ENCODE results near the gene CFAP92. TPM values are rescaled to one million over a fixed set of nuclear protein-coding genes. Genes with fewer than 3 reads are reported as not detected.
A peak's percentile ranks its signal among the peaks of the same experiment; 100 is the strongest.

CFAP92 gene
- total and polyA plus RNA-seq, 4 donors: 0.05 to 0.25 (median 0.06) TPM; not detected in 1

- Histone ChIP-seq H3K9ac (ENCODE audit: low read depth in 1 of 2, low read length in 2 of 2) (no peak overlapping the region), H3K4me3 (ENCODE audit: low read depth in 1 of 3, low read length in 3 of 3) (no peak overlapping the region), H3K9me3 (ENCODE audit: control insufficient read depth in 4 of 4, low read length in 3 of 4) (no peaks in the 10 kb centered on the region), H3K4me1 (ENCODE audit: control insufficient read depth in 4 of 4, insufficient read depth in 4 of 4, low read length in 3 of 4) (peaks cover 9 to 40% (median 13%) of the 10 kb centered on the region in 4 donors), H3K27ac (ENCODE audit: low read depth in 1 of 2, low read length in 2 of 2) (no peak overlapping the region), H3K27me3 (ENCODE audit: control insufficient read depth in 4 of 4, insufficient read depth in 4 of 4, low read length in 3 of 4) (peaks cover 2 to 15% (median 8%) of the 10 kb centered on the region in 4 donors), H3K36me3 (ENCODE audit: control insufficient read depth in 4 of 4, insufficient read depth in 3 of 4, low read depth in 1 of 4, low read length in 3 of 4) (no peaks in the 10 kb centered on the region)
- TF ChIP-seq TAF1 (conservative IDR thresholded peaks at IDR 0.05): no peak
- TF ChIP-seq, protein P1, sequence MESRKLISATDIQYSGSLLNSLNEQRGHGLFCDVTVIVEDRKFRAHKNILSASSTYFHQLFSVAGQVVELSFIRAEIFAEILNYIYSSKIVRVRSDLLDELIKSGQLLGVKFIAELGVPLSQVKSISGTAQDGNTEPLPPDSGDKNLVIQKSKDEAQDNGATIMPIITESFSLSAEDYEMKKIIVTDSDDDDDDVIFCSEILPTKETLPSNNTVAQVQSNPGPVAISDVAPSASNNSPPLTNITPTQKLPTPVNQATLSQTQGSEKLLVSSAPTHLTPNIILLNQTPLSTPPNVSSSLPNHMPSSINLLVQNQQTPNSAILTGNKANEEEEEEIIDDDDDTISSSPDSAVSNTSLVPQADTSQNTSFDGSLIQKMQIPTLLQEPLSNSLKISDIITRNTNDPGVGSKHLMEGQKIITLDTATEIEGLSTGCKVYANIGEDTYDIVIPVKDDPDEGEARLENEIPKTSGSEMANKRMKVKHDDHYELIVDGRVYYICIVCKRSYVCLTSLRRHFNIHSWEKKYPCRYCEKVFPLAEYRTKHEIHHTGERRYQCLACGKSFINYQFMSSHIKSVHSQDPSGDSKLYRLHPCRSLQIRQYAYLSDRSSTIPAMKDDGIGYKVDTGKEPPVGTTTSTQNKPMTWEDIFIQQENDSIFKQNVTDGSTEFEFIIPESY (IDR thresholded peaks at IDR 0.05): no peak
- no peak for TF ChIP-seq HNF4G (IDR thresholded peaks at IDR 0.05)
- no peak for TF ChIP-seq RXRA (IDR thresholded peaks at IDR 0.05)
- no peak for TF ChIP-seq YY1 (IDR thresholded peaks at IDR 0.05)
- no peak for TF ChIP-seq MAX (IDR thresholded peaks at IDR 0.05)
- no peak for TF ChIP-seq SP1 (IDR thresholded peaks at IDR 0.05)
- no peak for TF ChIP-seq GABPA (IDR thresholded peaks at IDR 0.05 in 1 of 2, conservative IDR thresholded peaks at IDR 0.05 in 1 of 2)
- TF ChIP-seq JUND (IDR thresholded peaks at IDR 0.05): no peak
- no peak for TF ChIP-seq CTCF (IDR thresholded peaks at IDR 0.05; ENCODE audit: low read depth, low read length, missing input control)
- no peak for TF ChIP-seq RAD21 (IDR thresholded peaks at IDR 0.05)
- no peak for DNase-seq (ENCODE audit: low spot score)
- WGBS: 48% methylated on average over 28 of the region's 28 CpGs
Measured at GRCh38 chr3:129002573-129003569, 9.0 kb upstream of the CFAP92 start.

DNA sequence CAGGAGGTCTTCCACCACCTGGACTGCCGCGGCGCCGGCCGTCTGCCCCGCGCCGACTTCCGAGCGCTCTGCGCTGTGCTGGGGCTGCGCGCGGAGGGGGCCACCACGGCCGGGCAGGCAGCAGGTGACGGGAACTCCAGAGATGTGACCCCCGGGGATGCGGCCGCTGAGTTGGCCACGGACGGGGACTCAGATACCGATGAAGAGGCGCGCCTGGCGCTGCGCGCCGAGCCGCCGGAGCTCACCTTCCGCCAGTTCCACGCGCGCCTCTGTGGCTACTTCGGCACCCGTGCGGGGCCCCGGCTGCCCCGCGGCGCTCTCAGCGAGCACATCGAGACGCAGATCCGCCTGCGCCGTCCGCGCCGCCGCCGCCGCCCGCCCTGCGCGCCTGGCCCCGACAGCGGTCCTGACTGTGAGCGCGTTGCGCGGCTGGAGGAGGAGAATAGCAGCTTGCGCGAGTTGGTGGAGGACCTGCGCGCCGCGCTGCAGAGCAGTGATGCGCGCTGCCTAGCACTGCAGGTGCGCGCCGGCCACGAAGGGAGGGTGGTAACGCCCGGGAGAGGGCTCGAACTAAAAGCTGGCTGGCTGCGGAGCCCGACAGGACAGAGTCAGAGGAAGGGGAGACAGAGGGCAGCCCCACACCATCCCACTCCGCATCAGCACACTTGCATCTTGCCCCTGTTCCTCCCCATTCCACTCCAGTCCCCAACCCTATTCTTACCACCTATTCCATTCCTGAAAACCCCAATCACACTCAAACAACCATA lies 8.1 kb upstream of the CFAP92 start:
- TF ChIP-seq YY1 (IDR thresholded peaks at IDR 0.05) (no peak), EGR1 (IDR thresholded peaks at IDR 0.05; ENCODE audit: low read depth in 2 of 2) (no peak), NR2F2 (IDR thresholded peaks at IDR 0.05) (no peak), GABPA (IDR thresholded peaks at IDR 0.05 in 1 of 2, conservative IDR thresholded peaks at IDR 0.05 in 1 of 2) (no peak), RXRA (IDR thresholded peaks at IDR 0.05) (no peak), FOXA1 (IDR thresholded peaks at IDR 0.05) (no peak), TAF1 (conservative IDR thresholded peaks at IDR 0.05) (no peak), SP1 (IDR thresholded peaks at IDR 0.05) (no peak), MAX (IDR thresholded peaks at IDR 0.05) (no peak), JUND (IDR thresholded peaks at IDR 0.05) (no peak), RAD21 (IDR thresholded peaks at IDR 0.05) (no peak), HNF4G (IDR thresholded peaks at IDR 0.05) (no peak)
- TF ChIP-seq, protein P1 (IDR thresholded peaks at IDR 0.05): no peak
- TF ChIP-seq, protein P2, sequence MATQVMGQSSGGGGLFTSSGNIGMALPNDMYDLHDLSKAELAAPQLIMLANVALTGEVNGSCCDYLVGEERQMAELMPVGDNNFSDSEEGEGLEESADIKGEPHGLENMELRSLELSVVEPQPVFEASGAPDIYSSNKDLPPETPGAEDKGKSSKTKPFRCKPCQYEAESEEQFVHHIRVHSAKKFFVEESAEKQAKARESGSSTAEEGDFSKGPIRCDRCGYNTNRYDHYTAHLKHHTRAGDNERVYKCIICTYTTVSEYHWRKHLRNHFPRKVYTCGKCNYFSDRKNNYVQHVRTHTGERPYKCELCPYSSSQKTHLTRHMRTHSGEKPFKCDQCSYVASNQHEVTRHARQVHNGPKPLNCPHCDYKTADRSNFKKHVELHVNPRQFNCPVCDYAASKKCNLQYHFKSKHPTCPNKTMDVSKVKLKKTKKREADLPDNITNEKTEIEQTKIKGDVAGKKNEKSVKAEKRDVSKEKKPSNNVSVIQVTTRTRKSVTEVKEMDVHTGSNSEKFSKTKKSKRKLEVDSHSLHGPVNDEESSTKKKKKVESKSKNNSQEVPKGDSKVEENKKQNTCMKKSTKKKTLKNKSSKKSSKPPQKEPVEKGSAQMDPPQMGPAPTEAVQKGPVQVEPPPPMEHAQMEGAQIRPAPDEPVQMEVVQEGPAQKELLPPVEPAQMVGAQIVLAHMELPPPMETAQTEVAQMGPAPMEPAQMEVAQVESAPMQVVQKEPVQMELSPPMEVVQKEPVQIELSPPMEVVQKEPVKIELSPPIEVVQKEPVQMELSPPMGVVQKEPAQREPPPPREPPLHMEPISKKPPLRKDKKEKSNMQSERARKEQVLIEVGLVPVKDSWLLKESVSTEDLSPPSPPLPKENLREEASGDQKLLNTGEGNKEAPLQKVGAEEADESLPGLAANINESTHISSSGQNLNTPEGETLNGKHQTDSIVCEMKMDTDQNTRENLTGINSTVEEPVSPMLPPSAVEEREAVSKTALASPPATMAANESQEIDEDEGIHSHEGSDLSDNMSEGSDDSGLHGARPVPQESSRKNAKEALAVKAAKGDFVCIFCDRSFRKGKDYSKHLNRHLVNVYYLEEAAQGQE (IDR thresholded peaks at IDR 0.05): no peak
- TF ChIP-seq, protein P3, sequence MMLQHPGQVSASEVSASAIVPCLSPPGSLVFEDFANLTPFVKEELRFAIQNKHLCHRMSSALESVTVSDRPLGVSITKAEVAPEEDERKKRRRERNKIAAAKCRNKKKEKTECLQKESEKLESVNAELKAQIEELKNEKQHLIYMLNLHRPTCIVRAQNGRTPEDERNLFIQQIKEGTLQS (IDR thresholded peaks at IDR 0.05): no peak
- H3K27ac ChIP-seq (ENCODE audit: low read depth in 1 of 2, low read length in 2 of 2): peak overlapping the region in 1 of 2 donors; percentile 49

More for the DNA sequence above, 8.1 kb upstream of the CFAP92 start:
- 2% methylated on average over 81 of the region's 81 CpGs for WGBS
- Histone ChIP-seq H3K27me3 (ENCODE audit: control insufficient read depth in 4 of 4, insufficient read depth in 4 of 4, low read length in 3 of 4) (peaks cover 2 to 15% (median 9%) of the 10 kb centered on the region in 4 donors), H3K4me1 (ENCODE audit: control insufficient read depth in 4 of 4, insufficient read depth in 4 of 4, low read length in 3 of 4) (peaks cover 9 to 40% (median 13%) of the 10 kb centered on the region in 4 donors), H3K36me3 (ENCODE audit: control insufficient read depth in 4 of 4, insufficient read depth in 3 of 4, low read depth in 1 of 4, low read length in 3 of 4) (no peaks in the 10 kb centered on the region), H3K9me3 (ENCODE audit: control insufficient read depth in 4 of 4, low read length in 3 of 4) (no peaks in the 10 kb centered on the region), H3K9ac (ENCODE audit: low read depth in 1 of 2, low read length in 2 of 2) (no peak overlapping the region), H3K4me3 (ENCODE audit: low read depth in 1 of 3, low read length in 3 of 3) (peak overlapping the region in 2 of 3 donors; percentile 40 to 43)
- DNase-seq (ENCODE audit: low spot score): no peak

Measured in liver (tissue), 9 donors.